Measurements from ENCODE around the gene PSMD7.

- TF ChIP-seq, protein P1, sequence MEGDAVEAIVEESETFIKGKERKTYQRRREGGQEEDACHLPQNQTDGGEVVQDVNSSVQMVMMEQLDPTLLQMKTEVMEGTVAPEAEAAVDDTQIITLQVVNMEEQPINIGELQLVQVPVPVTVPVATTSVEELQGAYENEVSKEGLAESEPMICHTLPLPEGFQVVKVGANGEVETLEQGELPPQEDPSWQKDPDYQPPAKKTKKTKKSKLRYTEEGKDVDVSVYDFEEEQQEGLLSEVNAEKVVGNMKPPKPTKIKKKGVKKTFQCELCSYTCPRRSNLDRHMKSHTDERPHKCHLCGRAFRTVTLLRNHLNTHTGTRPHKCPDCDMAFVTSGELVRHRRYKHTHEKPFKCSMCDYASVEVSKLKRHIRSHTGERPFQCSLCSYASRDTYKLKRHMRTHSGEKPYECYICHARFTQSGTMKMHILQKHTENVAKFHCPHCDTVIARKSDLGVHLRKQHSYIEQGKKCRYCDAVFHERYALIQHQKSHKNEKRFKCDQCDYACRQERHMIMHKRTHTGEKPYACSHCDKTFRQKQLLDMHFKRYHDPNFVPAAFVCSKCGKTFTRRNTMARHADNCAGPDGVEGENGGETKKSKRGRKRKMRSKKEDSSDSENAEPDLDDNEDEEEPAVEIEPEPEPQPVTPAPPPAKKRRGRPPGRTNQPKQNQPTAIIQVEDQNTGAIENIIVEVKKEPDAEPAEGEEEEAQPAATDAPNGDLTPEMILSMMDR (conservative IDR thresholded peaks at IDR 0.05 in 1 of 2, IDR thresholded peaks at IDR 0.05 in 1 of 2; ENCODE audit: low read depth in 1 of 2, low read length in 2 of 2) = no peak
- TF ChIP-seq EZH2 (IDR thresholded peaks at IDR 0.05; ENCODE audit: low read length, missing control alignments) = no peak
Observed at GRCh38 chr16:74315059-74315458, 18.4 kb downstream of the PSMD7 start.
